ENCODE measurements around the gene GFOD2.

GFOD2 gene

GRCh38 chr16:67632415-67633172, 86.5 kb downstream of the GFOD2 start:
- no peak for TF ChIP-seq CTCF (IDR thresholded peaks at IDR 0.05)
- Histone ChIP-seq H3K9me3 (no peaks in the 10 kb centered on the region), H3K4me3 (no peak overlapping the region), H3K27ac (no peak overlapping the region), H3K36me3 (peaks cover 55 to 99% (median 76%) of the 10 kb centered on the region in 3 donors), H3K4me1 (no peaks in the 10 kb centered on the region), H3K27me3 (no peaks in the 10 kb centered on the region)
- intact Hi-C loops (cut with DNase I; ENCODE audit: low total_unique reads) = no loop called here
- no peak for DNase-seq

GRCh38 chr16:67628216-67628615, 90.9 kb downstream of the GFOD2 start:
- Histone ChIP-seq H3K27me3 (no peaks in the 10 kb centered on the region), H3K4me1 (no peaks in the 10 kb centered on the region), H3K9me3 (no peaks in the 10 kb centered on the region), H3K4me3 (no peak overlapping the region), H3K27ac (no peak overlapping the region), H3K36me3 (peaks cover 54 to 98% (median 85%) of the 10 kb centered on the region in 3 donors)
- DNase-seq = no peak
- TF ChIP-seq CTCF (IDR thresholded peaks at IDR 0.05) = no peak
- intact Hi-C loops (cut with DNase I; ENCODE audit: low total_unique reads) = no loop called here
